HG03521 (cell line): ENCODE measurements around the gene PRODH2.
A peak's percentile ranks its signal among the peaks of the same experiment; 100 is the strongest.
"Not testable (repeated sequence)": the region's sequence is repeated elsewhere in the genome, so short reads cannot be mapped to it uniquely, and the experiment has no call there.

Experiments used
- ATAC-seq: cut with Tn5 transposase; IDR thresholded peaks from one replicate; pipeline ENCODE4 v1.9.1; 2021; ENCODE audit warnings: mild to moderate bottlenecking, moderate library complexity; ENCODE audit not compliant: unreplicated experiment

Gene PRODH2

GRCh38 chr19:35783469-35784434 is 28.9 kb downstream of the PRODH2 start:
- ATAC-seq, result no peak

- ATAC-seq, result no peak
These were observed 30.1 kb downstream of the PRODH2 start for GRCh38 chr19:35782589-35782988.

GRCh38 chr19:35781650-35782049 is 31.0 kb downstream of the PRODH2 start:
- no peak for ATAC-seq

GRCh38 chr19:35780717-35781116 is 31.9 kb downstream of the PRODH2 start:
- no peak for ATAC-seq

GRCh38 chr19:35780058-35780457 is 32.6 kb downstream of the PRODH2 start:
- no peak for ATAC-seq

GRCh38 chr19:35779033-35779432 is 33.6 kb downstream of the PRODH2 start:
- ATAC-seq, result no peak

- no peak for ATAC-seq
These were observed 34.7 kb downstream of the PRODH2 start for GRCh38 chr19:35777961-35778360.

GRCh38 chr19:35777086-35777841 is 35.4 kb downstream of the PRODH2 start:
- no peak for ATAC-seq

- ATAC-seq, result no peak
These were observed 36.4 kb downstream of the PRODH2 start for GRCh38 chr19:35776102-35776788.

- peak; percentile 93 for ATAC-seq
These were observed 37.1 kb downstream of the PRODH2 start, which contains the start of gene ARHGAP33 for GRCh38 chr19:35775298-35776101. ARHGAP33 (plus strand) TSS chr19:35775564; CDS start chr19:35775659, 95 bp downstream.

GRCh38 chr19:35775046-35775297 is 37.7 kb downstream of the PRODH2 start:
- ATAC-seq, result no peak

GRCh38 chr19:35774274-35775045 is 38.2 kb downstream of the PRODH2 start:
- ATAC-seq, result no peak

GRCh38 chr19:35773020-35773806 is 39.4 kb downstream of the PRODH2 start:
- ATAC-seq, result no peak

GRCh38 chr19:35772362-35772761 is 40.3 kb downstream of the PRODH2 start:
- ATAC-seq, result not testable (repeated sequence)

- no peak for ATAC-seq
These were observed 44.6 kb downstream of the PRODH2 start for GRCh38 chr19:35768082-35768421.

- no peak for ATAC-seq
These were observed 45.2 kb downstream of the PRODH2 start for GRCh38 chr19:35767288-35768081.

- ATAC-seq, result no peak
These were observed 46.0 kb downstream of the PRODH2 start for GRCh38 chr19:35766571-35767104.
